Vagina (tissue), 2 donors: ENCODE measurements around the gene ANXA3. TPM values are rescaled to one million over a fixed set of nuclear protein-coding genes. Genes with fewer than 3 reads are reported as not detected.
"Not testable (repeated sequence)": the region's sequence is repeated elsewhere in the genome, so short reads cannot be mapped to it uniquely, and the experiment has no call there.

Source experiments
- DNase-seq, 2 donors: peaks; one replicate each; pipeline ENCODE4 v3.0.0-alpha.2; 2017; ENCODE audit errors: extremely low spot score in 2 of 2
- H3K27ac ChIP-seq: fragments of 200-600 bp; sonication (generic); one replicate; pipeline ENCODE4 v1.5.1; 2019
- H3K27me3 ChIP-seq: fragments of 200-600 bp; sonication (generic); one replicate; pipeline ENCODE4 v1.5.1; 2019
- H3K36me3 ChIP-seq, 2 donors: fragments of 200-600 bp; sonication (generic); one replicate each; pipeline ENCODE4 v1.5.1; 2017 to 2019
- H3K4me1 ChIP-seq: fragments of 200-600 bp; sonication (generic); one replicate; pipeline ENCODE4 v1.5.1; 2019
- H3K4me3 ChIP-seq, 2 donors: fragments of 200-600 bp; sonication (generic); 1 replicate in 1 of 2; 2 replicates in 1 of 2; pipeline ENCODE4 v1.5.1; 2016 to 2019
- H3K9me3 ChIP-seq: fragments of 200-600 bp; sonication (generic); one replicate; pipeline ENCODE4 v1.5.1; 2019
- POLR2A ChIP-seq, 2 donors: fragments of 450-650 bp; IDR thresholded peaks; one replicate each; pipeline ENCODE4 v1.6.1; 2017; ENCODE audit warnings: antibody characterized with exemption in 2 of 2, mild to moderate bottlenecking in 2 of 2, moderate library complexity in 2 of 2
- POLR2AphosphoS5 ChIP-seq, 2 donors: sonication (generic); formaldehyde crosslinking; IDR thresholded peaks; one replicate each; pipeline ENCODE4 v1.9.0; 2017; ENCODE audit warnings: antibody characterized with exemption in 2 of 2, mild to moderate bottlenecking in 2 of 2, low read depth in 1 of 2; ENCODE audit not compliant: insufficient read depth in 1 of 2
- intact Hi-C: fragments of 100-400 bp; cut with DNase I; formaldehyde crosslinking; loops from one replicate; pipeline ENCODE4 v1.15.1; 2023
- total RNA-seq: library from RNA; depleted of rRNA; stranded (reverse); fragments of >200 nt; gene quantifications from one replicate; pipeline ENCODE4 v1.2.3, GENCODE V29; 2016
- TF ChIP-seq, protein P1 (sequence below), 3 experiments: fragments of 450-650 bp in 2 of 3; fragments of 200-600 bp in 1 of 3; sonication (generic) in 1 of 3; IDR thresholded peaks; one replicate each; pipeline ENCODE4 v1.5.1; 2017 to 2019; ENCODE audit warnings: antibody characterized with exemption in 3 of 3, mild to moderate bottlenecking in 2 of 3, moderate library complexity in 2 of 3

ANXA3 gene
- total RNA-seq, 1 donor from 2014 or later = 11.8 TPM

DNA sequence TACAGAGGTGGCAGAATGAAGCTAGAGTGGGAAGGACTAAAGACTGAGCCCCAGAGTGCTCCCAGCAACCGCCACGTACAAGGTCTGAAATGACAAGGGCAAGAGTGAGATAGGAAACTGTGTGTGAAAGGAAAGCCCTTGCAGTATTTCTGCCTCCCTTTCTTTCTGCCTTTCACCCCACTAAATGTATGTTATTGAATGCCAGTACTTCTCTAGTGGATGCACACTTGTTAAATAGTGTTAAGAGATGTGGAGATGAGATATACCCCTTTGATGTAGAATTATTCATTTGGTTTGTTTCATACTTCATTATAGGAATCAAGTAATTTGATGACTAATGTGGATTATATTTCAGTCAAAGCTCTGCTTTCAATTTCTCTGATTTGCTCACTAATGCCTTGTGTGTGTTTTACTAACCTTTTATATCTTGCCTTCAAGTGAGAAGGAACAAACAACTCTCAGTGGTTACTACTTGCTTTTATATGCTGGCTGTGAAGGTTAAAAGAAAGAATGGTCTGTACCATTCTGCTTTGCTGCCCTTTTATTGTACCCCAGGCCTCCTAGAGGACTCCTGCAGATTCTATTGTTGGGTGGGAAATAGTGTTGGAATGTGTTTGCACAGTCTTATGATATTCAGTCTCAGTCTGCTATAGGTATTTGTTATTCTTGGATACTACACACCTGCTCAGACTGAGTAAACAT is 8.0 kb upstream of the ANXA3 start:
- no peaks in the 10 kb centered on the region for H3K9me3 ChIP-seq

DNA sequence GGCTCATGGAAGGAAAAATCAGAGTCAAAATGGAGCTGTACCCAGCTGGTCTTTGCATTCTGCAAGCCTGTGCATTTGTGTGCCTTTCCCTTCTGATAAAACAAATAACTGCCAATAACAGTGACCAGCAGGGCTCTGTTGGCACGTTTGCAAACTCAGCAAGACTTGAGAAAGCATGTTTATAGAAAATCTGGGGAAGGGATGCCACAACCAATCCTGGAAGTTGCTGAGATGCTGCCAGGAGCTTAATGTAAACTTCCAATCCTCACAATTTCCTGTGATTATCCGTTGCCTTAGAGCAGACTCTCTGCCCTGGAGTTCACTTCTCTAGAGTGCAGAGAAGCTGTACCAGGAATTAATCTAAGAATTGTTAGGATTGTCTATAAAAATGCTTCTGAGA is 6.9 kb upstream of the ANXA3 start:
- Histone ChIP-seq H3K36me3 (no peaks in the 10 kb centered on the region), H3K4me3 (no peak overlapping the region), H3K27me3 (no peaks in the 10 kb centered on the region), H3K9me3 (no peaks in the 10 kb centered on the region), H3K4me1 (no peaks in the 10 kb centered on the region), H3K27ac (no peak overlapping the region)
- TF ChIP-seq POLR2AphosphoS5 (IDR thresholded peaks at IDR 0.05; ENCODE audit: insufficient read depth in 1 of 2, low read depth in 1 of 2) (no peak), POLR2A (IDR thresholded peaks at IDR 0.05) (no peak)
- no peak for DNase-seq
- intact Hi-C loops = no loop called here

More for the DNA sequence above, 8.0 kb upstream of the ANXA3 start:
- DNase-seq = no peak
- no peak overlapping the region for H3K27ac ChIP-seq
- H3K4me3 ChIP-seq = no peak overlapping the region
- no peaks in the 10 kb centered on the region for H3K36me3 ChIP-seq
- no peaks in the 10 kb centered on the region for H3K4me1 ChIP-seq
- intact Hi-C loops = no loop called here
- TF ChIP-seq POLR2AphosphoS5 (IDR thresholded peaks at IDR 0.05; ENCODE audit: insufficient read depth in 1 of 2, low read depth in 1 of 2) (no peak), POLR2A (IDR thresholded peaks at IDR 0.05) (no peak)
- TF ChIP-seq, protein P1, sequence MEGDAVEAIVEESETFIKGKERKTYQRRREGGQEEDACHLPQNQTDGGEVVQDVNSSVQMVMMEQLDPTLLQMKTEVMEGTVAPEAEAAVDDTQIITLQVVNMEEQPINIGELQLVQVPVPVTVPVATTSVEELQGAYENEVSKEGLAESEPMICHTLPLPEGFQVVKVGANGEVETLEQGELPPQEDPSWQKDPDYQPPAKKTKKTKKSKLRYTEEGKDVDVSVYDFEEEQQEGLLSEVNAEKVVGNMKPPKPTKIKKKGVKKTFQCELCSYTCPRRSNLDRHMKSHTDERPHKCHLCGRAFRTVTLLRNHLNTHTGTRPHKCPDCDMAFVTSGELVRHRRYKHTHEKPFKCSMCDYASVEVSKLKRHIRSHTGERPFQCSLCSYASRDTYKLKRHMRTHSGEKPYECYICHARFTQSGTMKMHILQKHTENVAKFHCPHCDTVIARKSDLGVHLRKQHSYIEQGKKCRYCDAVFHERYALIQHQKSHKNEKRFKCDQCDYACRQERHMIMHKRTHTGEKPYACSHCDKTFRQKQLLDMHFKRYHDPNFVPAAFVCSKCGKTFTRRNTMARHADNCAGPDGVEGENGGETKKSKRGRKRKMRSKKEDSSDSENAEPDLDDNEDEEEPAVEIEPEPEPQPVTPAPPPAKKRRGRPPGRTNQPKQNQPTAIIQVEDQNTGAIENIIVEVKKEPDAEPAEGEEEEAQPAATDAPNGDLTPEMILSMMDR (IDR thresholded peaks at IDR 0.05) = no peak
- H3K27me3 ChIP-seq = no peaks in the 10 kb centered on the region

DNA sequence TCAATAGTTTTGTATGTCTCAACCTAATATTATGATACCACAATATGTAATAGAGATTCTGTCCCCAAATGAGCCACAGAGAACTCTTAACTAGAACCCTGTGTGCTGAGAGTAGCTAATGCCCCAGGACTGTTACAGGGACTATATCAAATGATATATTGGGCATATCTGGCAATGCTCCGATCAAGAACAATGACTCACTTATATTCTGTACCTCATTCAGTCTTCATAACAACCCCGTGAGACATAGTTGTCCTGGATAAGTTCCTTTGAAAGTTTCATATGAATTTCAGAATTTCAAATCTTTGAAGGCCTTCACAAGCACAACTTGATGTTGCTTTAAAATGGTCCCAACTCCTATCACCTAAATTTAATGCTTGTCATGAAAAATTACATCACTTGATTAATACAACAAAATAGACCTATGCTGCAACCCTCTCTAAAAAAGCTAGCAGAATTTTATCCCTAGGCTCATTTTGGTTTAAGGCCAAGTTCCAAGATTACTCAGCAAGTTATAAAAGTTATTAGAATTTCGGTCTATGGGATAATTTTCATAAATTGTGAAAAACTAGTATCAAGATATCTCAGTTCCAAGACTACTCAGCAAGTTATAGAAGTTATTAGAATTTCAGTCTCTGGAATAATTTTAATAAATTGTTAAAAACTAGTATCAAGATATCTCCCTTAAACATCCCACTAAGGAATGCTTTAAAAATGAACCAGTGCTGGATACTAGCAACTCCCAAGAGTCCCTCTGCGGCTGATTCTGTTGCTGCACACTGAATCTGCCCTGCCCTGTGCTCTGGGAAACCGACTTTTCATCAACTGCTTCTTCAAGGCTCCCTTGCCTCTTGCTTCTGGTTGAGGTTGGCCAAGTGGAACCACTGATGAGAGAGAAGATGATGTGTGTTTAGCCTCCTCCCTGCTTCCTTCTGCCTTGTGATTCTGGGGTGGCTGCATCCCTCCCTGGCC is 6.0 kb upstream of the ANXA3 start:
- intact Hi-C loops = no loop called here
- Histone ChIP-seq H3K4me1 (no peaks in the 10 kb centered on the region), H3K36me3 (no peaks in the 10 kb centered on the region), H3K9me3 (no peaks in the 10 kb centered on the region), H3K4me3 (no peak overlapping the region), H3K27me3 (no peaks in the 10 kb centered on the region), H3K27ac (no peak overlapping the region)
- TF ChIP-seq POLR2AphosphoS5 (IDR thresholded peaks at IDR 0.05; ENCODE audit: insufficient read depth in 1 of 2, low read depth in 1 of 2) = no peak
- TF ChIP-seq POLR2A (IDR thresholded peaks at IDR 0.05) = no peak
- TF ChIP-seq, protein P1 (IDR thresholded peaks at IDR 0.05) = no peak
- DNase-seq = no peak

DNA sequence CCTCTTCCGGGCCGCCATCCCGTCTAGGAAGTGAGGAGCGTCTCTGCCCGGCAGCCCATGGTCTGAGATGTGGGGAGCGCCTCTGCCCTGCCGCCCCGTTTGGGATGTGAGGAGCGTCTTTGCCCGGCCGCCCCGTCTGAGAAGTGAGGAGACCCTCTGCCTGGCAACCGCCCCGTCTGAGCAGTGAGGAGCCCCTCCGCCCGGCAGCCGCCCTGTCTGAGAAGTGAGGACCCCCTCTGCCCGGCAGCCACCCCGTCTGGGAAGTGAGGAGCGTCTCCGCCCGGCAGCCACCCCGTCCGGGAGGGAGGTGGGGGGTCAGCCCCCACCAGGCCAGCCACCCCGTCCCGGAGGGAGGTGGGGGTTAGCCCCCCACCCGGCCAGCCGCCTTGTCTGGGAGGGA is 3.7 kb upstream of the ANXA3 start:
- DNase-seq, H3K4me3 ChIP-seq, H3K27ac ChIP-seq, H3K27me3 ChIP-seq, H3K36me3 ChIP-seq, intact Hi-C loops, H3K9me3 ChIP-seq: not testable (repeated sequence)
- H3K4me1 ChIP-seq = peaks cover 14% of the 10 kb centered on the region

DNA sequence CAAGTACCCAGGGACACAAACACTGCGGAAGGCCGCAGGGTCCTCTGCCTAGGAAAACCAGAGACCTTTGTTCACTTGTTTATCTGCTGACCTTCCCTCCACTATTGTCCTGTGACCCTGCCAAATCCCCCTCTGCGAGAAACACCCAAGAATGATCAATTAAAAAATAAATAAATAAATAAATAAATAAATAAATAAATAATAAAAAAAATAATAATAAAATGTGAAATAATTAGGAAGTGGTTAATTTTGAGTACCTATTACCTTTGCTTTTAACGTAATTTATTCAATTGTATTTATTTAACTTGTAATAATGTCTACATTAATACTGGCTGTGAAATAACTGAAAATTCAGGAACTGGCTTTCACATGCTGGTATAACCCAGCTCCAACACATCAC is 2.7 kb upstream of the ANXA3 start:
- H3K27ac ChIP-seq, intact Hi-C loops, H3K9me3 ChIP-seq, DNase-seq, H3K27me3 ChIP-seq, H3K36me3 ChIP-seq, H3K4me3 ChIP-seq: not testable (repeated sequence)
- peaks cover 14% of the 10 kb centered on the region for H3K4me1 ChIP-seq

DNA sequence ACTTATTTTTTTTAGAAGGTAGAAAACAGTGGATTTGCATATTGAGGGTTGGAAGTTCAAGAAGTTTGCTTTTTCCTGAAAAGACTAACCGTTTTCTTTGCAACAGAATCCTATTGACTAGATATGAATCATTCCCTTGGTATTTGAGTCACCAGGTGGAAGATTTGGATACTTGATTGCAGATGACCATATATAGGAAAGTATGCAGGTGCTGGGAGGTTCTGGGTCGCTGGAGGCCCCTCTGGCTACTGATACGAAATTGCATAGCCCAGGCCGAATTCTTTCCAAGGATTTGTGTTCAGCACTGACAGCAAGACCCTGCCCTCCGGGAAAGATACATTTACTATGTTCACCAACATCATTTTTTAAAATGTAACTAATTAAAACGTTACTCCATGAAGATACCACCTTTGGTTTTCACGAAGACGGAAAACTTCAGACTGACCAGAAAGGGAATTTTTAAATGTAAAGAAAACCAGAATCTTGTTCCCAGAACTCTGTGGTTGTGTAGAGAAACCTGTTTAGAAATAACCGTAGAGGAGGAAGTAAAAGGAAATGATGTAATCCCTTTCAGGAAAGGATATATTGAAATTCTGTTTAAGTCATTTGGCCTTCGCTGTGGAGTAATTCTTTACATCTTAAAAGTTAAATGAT is 946 bp downstream of the ANXA3 start:
- Histone ChIP-seq H3K27ac (no peak overlapping the region), H3K36me3 (no peaks in the 10 kb centered on the region), H3K9me3 (no peaks in the 10 kb centered on the region), H3K27me3 (no peaks in the 10 kb centered on the region), H3K4me3 (peak overlapping the region in 1 of 2 donors; percentile 47), H3K4me1 (peaks cover 14% of the 10 kb centered on the region)
- no peak for DNase-seq
- no peak for TF ChIP-seq POLR2A (IDR thresholded peaks at IDR 0.05)
- no peak for TF ChIP-seq POLR2AphosphoS5 (IDR thresholded peaks at IDR 0.05; ENCODE audit: insufficient read depth in 1 of 2, low read depth in 1 of 2)
- TF ChIP-seq, protein P1 (IDR thresholded peaks at IDR 0.05) = no peak
- intact Hi-C loops = no loop called here
